Heart left ventricle (tissue), 16 donors: ENCODE data around the gene ENPP6. TPM values are rescaled to one million over a fixed set of nuclear protein-coding genes. Genes with fewer than 3 reads are reported as not detected.

Experiments used
- ATAC-seq, 4 donors: fragments of 200-7000 bp; cut with Tn5 transposase; one replicate each; pipeline ENCODE4 v1.9.1; 2020 to 2022; ENCODE audit warnings: moderate library complexity in 4 of 4, mild to moderate bottlenecking in 3 of 4, moderate number of reproducible peaks in 1 of 4
- DNase-seq, 5 donors: peaks; one replicate each; pipeline ENCODE4 v3.0.0-alpha.2; 2020
- H3K27ac ChIP-seq, 12 donors: fragments of 200-600 bp; sonication (generic) in 4 of 12; one replicate each; pipeline versions ENCODE4 v1.5.0 to v1.8.0; 2016 to 2022; ENCODE audit warnings: mild to moderate bottlenecking in 2 of 12
- H3K27me3 ChIP-seq, 9 donors: fragments of 200-600 bp; sonication (generic) in 2 of 9; one replicate each; pipeline versions ENCODE4 v1.5.1 to v1.8.0; 2016 to 2022; ENCODE audit warnings: mild to moderate bottlenecking in 3 of 9
- H3K36me3 ChIP-seq, 9 donors: fragments of 200-600 bp; sonication (generic) in 2 of 9; one replicate each; pipeline versions ENCODE4 v1.5.0 to v1.8.0; 2018 to 2022; ENCODE audit warnings: mild to moderate bottlenecking in 2 of 9
- H3K4me1 ChIP-seq, 12 donors: fragments of 200-600 bp; sonication (generic) in 4 of 12; one replicate each; pipeline versions ENCODE4 v1.5.0 to v1.8.0; 2016 to 2022; ENCODE audit warnings: mild to moderate bottlenecking in 3 of 12
- H3K4me3 ChIP-seq, 12 donors: fragments of 200-600 bp; sonication (generic) in 4 of 12; one replicate each; pipeline versions ENCODE4 v1.5.0 to v1.8.0; 2017 to 2022; ENCODE audit warnings: mild to moderate bottlenecking in 9 of 12, moderate library complexity in 4 of 12
- H3K9me3 ChIP-seq, 12 donors: fragments of 200-600 bp; sonication (generic) in 4 of 12; one replicate each; pipeline versions ENCODE4 v1.5.0 to v1.8.0; 2016 to 2022; ENCODE audit warnings: mild to moderate bottlenecking in 1 of 12
- CTCF ChIP-seq, 12 donors: fragments of 200-600 bp; sonication (generic) in 4 of 12; IDR thresholded peaks; one replicate each; pipeline versions ENCODE4 v1.5.0 to v1.8.0; 2018 to 2022; ENCODE audit warnings: antibody characterized with exemption in 12 of 12, mild to moderate bottlenecking in 5 of 12
- POLR2A ChIP-seq, 2 donors: fragments of 450-650 bp; IDR thresholded peaks; one replicate each; pipeline ENCODE4 v1.6.1; 2017; ENCODE audit warnings: antibody characterized with exemption in 2 of 2, mild to moderate bottlenecking in 2 of 2, moderate library complexity in 2 of 2
- WGBS, 4 donors: extraction: QIAGEN DNeasy Blood & Tissue Kit in 2 of 4; methylation state at CpG; one replicate each; pipeline versions ENCODE4 v1.1.5 to v1.1.7; 2013 to 2018; 5-methylcytosine and 5-hydroxymethylcytosine counted together
- intact Hi-C, 10 donors: fragments of 100-400 bp; cut with DNase I; formaldehyde crosslinking; loops; one replicate each; pipeline versions ENCODE4 v1.11.1 to v1.14.2; 2022
- polyA plus RNA-seq, 2 donors: library from polyadenylated mRNA; stranded (reverse); fragments of 200-250 nt; gene quantifications; one replicate each; pipeline ENCODE4 v1.2.3, GENCODE V29; 2013
- total RNA-seq, 9 donors: library from RNA; depleted of rRNA in 2 of 9; stranded (reverse); fragments of >200 nt in 2 of 9; fragmentation: NEBNext Ultra II Directional in 3 of 9; extraction: Animal tissue kit (Norgen Biotek cat#: 25700) in 3 of 9; gene quantifications; one replicate each; pipeline versions ENCODE4 v1.1.0 to v1.2.4, GENCODE V29; 2016 to 2023
- donor health status: ischemic (EF 13 %, LVEDD 7.1; RV severe dilation, severe dysfunction).
- donor health status: healthy with polysubstance abuse.
- donor health status: DM: no; HTN: yes; CAD: no.
- donor health status: DM: no; HTN: no; CAD: no.
- donor health status: ischemic (EF 25% LVEDD 6.9; RV normal size, moderate dysfunction).
- donor health status: ischemic (EF 25% LVEDD 5.7; RV mildly dilated, moderate dysfunction).
- donor health status: healthy.
- donor health status: DM: yes; HTN: yes; CAD: no.
- donor health status: ischemic (EF 35%, LVEDD 5.7; RV mildly dilated, moderate dysfunction).
- donor health status: nonischemic (EF 11% LVEDD 7.7; RV severe dilation, severe dysfunction).
- donor health status: DM: yes; HTN: yes; CAD: no.
- donor health status: PGD.
- donor health status: ischemic (EF 29% LVEDD 5.4; RV normal size, mild dysfunction).
- donor health status: nonischemic (EF 23%, LVEDD 6.1; RV moderate dilation, normal function).

The ENPP6 gene
- total and polyA plus RNA-seq, 11 donors, result 0.03 to 0.35 (median 0.19) TPM; not detected in 2

GRCh38 chr4:184111233-184111832 is 106.3 kb downstream of the ENPP6 start:
- TF ChIP-seq POLR2A (IDR thresholded peaks at IDR 0.05), result no peak
- no peak for TF ChIP-seq CTCF (IDR thresholded peaks at IDR 0.05)
- WGBS, 4 donors, result 87 to 93% (median 92%) methylated on average over 7 of the region's 7 CpGs
- Histone ChIP-seq H3K4me1 (no peaks in the 10 kb centered on the region), H3K9me3 (no peaks in the 10 kb centered on the region), H3K27me3 (no peaks in the 10 kb centered on the region), H3K27ac (no peak overlapping the region), H3K36me3 (no peaks in the 10 kb centered on the region), H3K4me3 (no peak overlapping the region)
- DNase-seq, result no peak
- intact Hi-C loops, result no loop called here
- ATAC-seq, result no peak

GRCh38 chr4:184110452-184111224 is 107.0 kb downstream of the ENPP6 start:
- no peak overlapping the region for H3K27ac ChIP-seq
- H3K27me3 ChIP-seq, result no peaks in the 10 kb centered on the region
- ATAC-seq, result no peak

GRCh38 chr4:184108006-184108501 is 109.6 kb downstream of the ENPP6 start:
- no peaks in the 10 kb centered on the region for H3K36me3 ChIP-seq
- no peak for ATAC-seq
- no peak for TF ChIP-seq POLR2A (IDR thresholded peaks at IDR 0.05)
- H3K4me3 ChIP-seq, result no peak overlapping the region
- peaks cover 0 to 18% (median 6%) of the 10 kb centered on the region in 12 donors for H3K4me1 ChIP-seq
- H3K27me3 ChIP-seq, result no peaks in the 10 kb centered on the region
- 90 to 95% (median 93%) methylated on average over 10 of the region's 10 CpGs for WGBS, 4 donors
- intact Hi-C loops, result loop anchor here in 1 of 10 donors (10.0 kb wide), 1 partner anchor 383 kb away; no protein-coding TSS in a partner anchor
- H3K27ac ChIP-seq, result no peak overlapping the region
- no peaks in the 10 kb centered on the region for H3K9me3 ChIP-seq
- no peak for DNase-seq

More at GRCh38 chr4:184110452-184111224, 107.0 kb downstream of the ENPP6 start:
- no peak overlapping the region for H3K4me3 ChIP-seq
- intact Hi-C loops, result no loop called here
- no peaks in the 10 kb centered on the region for H3K36me3 ChIP-seq
- DNase-seq, result no peak
- no peaks in the 10 kb centered on the region for H3K4me1 ChIP-seq
- TF ChIP-seq CTCF (IDR thresholded peaks at IDR 0.05) (no peak), POLR2A (IDR thresholded peaks at IDR 0.05) (no peak)
- no peaks in the 10 kb centered on the region for H3K9me3 ChIP-seq
- 82 to 86% (median 86%) methylated on average over 14 of the region's 14 CpGs for WGBS, 4 donors

- Histone ChIP-seq H3K27ac (peak overlapping the region in 1 of 12 donors; percentile 34), H3K9me3 (no peaks in the 10 kb centered on the region), H3K4me3 (no peak overlapping the region), H3K27me3 (no peaks in the 10 kb centered on the region), H3K4me1 (peaks cover 0 to 25% (median 8%) of the 10 kb centered on the region in 12 donors), H3K36me3 (no peaks in the 10 kb centered on the region)
- intact Hi-C loops, result loop anchor here in 7 of 10 donors (1.0 to 10.0 kb wide), 6 partner anchors 58 to 380 kb away; partner anchors contain the start of gene STOX2 (in 1 of the 7)
- TF ChIP-seq POLR2A (IDR thresholded peaks at IDR 0.05) (no peak), CTCF (IDR thresholded peaks at IDR 0.05) (no peak)
- DNase-seq, result no peak
- ATAC-seq, result peak in 2 of 4 donors; percentile 36 to 51
- 70 to 79% (median 72%) methylated on average over 5 of the region's 5 CpGs for WGBS, 4 donors
These were observed 113.1 kb downstream of the ENPP6 start for GRCh38 chr4:184104419-184105101.
